Panc1 (cell line): Measurements from ENCODE around the gene ASB2. TPM values are rescaled to one million over a fixed set of nuclear protein-coding genes. Genes with fewer than 3 reads are reported as not detected.

Experiments used
- ATAC-seq: fragments of 200-7000 bp; cut with Tn5 transposase; 2 replicates; pipeline ENCODE4 v1.9.1; 2020; ENCODE audit warnings: mild to moderate bottlenecking, moderate library complexity
- BruUV-seq: library from RNA; stranded (reverse); fragments of 400-500 nt; replicated peaks from 2 replicates; lab custom pipeline; 2021; lab: Mats Ljungman, UMichigan
- CTCF ChIA-PET: fragments of 300-600 bp; sonication (Branson Sonifier 250); formaldehyde crosslinking; loops from one replicate; lab custom pipeline; 2022; ENCODE audit warnings: antibody characterized with exemption; lab: Charles Lee
- POLR2A ChIA-PET: fragments of 300-600 bp; sonication (Branson Sonifier 250); formaldehyde crosslinking; loops from one replicate; lab custom pipeline; 2022; ENCODE audit warnings: antibody characterized with exemption; lab: Charles Lee
- DNase-seq: peaks from one replicate; pipeline ENCODE4 v3.0.0-alpha.2; 2010; ENCODE audit warnings: low read depth, low spot score
- H3K27ac ChIP-seq: 2 replicates; pipeline ENCODE4 v1.5.1; 2011; ENCODE audit warnings: mild to moderate bottlenecking, low read length, inconsistent platforms
- H3K27me3 ChIP-seq: fragments of 200-500 bp; sonication (Bioruptor generic); 2 replicates; pipeline ENCODE4 v1.6.0; 2014; ENCODE audit warnings: low read length, inconsistent platforms; ENCODE audit not compliant: control insufficient read depth, insufficient read depth
- H3K36me3 ChIP-seq: fragments of 200-500 bp; sonication (Bioruptor generic); 2 replicates; pipeline ENCODE4 v1.5.1; 2014; ENCODE audit warnings: inconsistent platforms, mild to moderate bottlenecking, low read length, moderate library complexity; ENCODE audit not compliant: control insufficient read depth, insufficient read depth
- H3K4me1 ChIP-seq: 2 replicates; pipeline ENCODE4 v1.5.1; 2011; ENCODE audit warnings: inconsistent platforms, mild to moderate bottlenecking, low read length, moderate library complexity; ENCODE audit not compliant: control insufficient read depth, insufficient read depth
- H3K4me3 ChIP-seq, 2 experiments: 2 replicates each; pipeline ENCODE4 v1.5.1; 2011 to 2012; ENCODE audit warnings: low read depth in 2 of 2, low read length in 2 of 2, mild to moderate bottlenecking in 2 of 2, inconsistent platforms in 1 of 2, moderate library complexity in 1 of 2
- H3K9me3 ChIP-seq: fragments of 200-500 bp; sonication (Bioruptor generic); 2 replicates; pipeline ENCODE4 v1.5.1; 2014; ENCODE audit warnings: low read depth, mild to moderate bottlenecking, inconsistent platforms, low read length, moderate library complexity; ENCODE audit not compliant: control insufficient read depth, insufficient read depth
- CTCF ChIP-seq: fragments of 450-650 bp; IDR thresholded peaks from 2 replicates; pipeline ENCODE4 v1.5.1; 2017; ENCODE audit warnings: mild to moderate bottlenecking
- POLR2AphosphoS5 ChIP-seq: IDR thresholded peaks from 2 replicates; pipeline ENCODE4 v1.6.1; 2012; ENCODE audit warnings: mild to moderate bottlenecking, low read depth, low read length, moderate library complexity
- REST ChIP-seq, 2 experiments: IDR thresholded peaks; 2 replicates each; pipeline ENCODE4 v1.6.1; 2011 to 2012; ENCODE audit warnings: low read depth in 2 of 2, control low read depth in 1 of 2, low read length in 1 of 2, mild to moderate bottlenecking in 1 of 2, moderate library complexity in 1 of 2; ENCODE audit not compliant: insufficient read depth in 1 of 2
- SIN3A ChIP-seq: IDR thresholded peaks from 2 replicates; pipeline ENCODE4 v1.6.1; 2012; ENCODE audit warnings: low read depth, mild to moderate bottlenecking, low read length, moderate library complexity, borderline replicate concordance; ENCODE audit not compliant: insufficient read depth
- TCF7L2 ChIP-seq: IDR thresholded peaks from 2 replicates; pipeline ENCODE4 v1.6.1; 2011; ENCODE audit warnings: mild to moderate bottlenecking, low read depth, low read length, inconsistent platforms
- in situ Hi-C: cut with HindIII; loops from 2 replicates; pipeline ENCODE4 v1.10.0; 2016; ENCODE audit warnings: low sequenced_read_pairs, low pct_unique_long_range_greater_than_20kb
- intact Hi-C: fragments of 100-400 bp; cut with micrococcal nuclease; formaldehyde crosslinking; loops from one replicate; pipeline ENCODE4 v1.10.0; 2022; ENCODE audit not compliant: unreplicated experiment
- total RNA-seq: library from RNA; stranded (reverse); gene quantifications from one replicate; pipeline ENCODE4 v1.2.1, GENCODE V29; 2021; ENCODE audit not compliant: unreplicated experiment

ASB2 gene
- total RNA-seq, 1 experiment from 2014 or later = 0.28 TPM

DNA sequence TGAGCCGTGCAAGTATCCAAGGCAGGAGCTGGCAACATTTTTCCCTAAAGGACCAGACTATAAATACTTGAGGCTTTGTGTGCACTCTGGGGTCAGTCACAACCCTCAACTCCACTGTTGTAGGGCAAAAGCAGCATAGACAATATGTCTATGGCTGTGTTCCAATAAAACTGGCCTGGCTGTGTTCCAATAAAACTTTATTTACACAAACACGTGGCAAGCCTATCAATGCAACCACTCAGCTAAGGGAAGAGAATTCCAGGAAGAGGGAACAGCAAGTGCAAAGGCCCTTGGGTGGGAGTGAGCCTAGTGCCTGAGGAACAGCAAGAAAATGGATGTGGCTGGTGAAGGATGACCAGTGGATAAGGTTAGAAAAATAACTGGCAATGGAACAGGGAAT, 60.6 kb downstream of the ASB2 start:
- no peaks in the 10 kb centered on the region for H3K36me3 ChIP-seq
- no peak for DNase-seq
- no peak for ATAC-seq
- H3K27me3 ChIP-seq = no peaks in the 10 kb centered on the region
- intact Hi-C loops (no loop called here), in situ Hi-C loops (no loop called here)
- no TSS peak for BruUV-seq
- no peak overlapping the region for H3K4me3 ChIP-seq
- POLR2A ChIA-PET = no interaction called here
- no peak overlapping the region for H3K27ac ChIP-seq
- TF ChIP-seq SIN3A (no peak), REST (IDR thresholded peaks at IDR 0.05; ENCODE audit: insufficient read depth in 1 of 2, low read depth in 2 of 2, low read length in 1 of 2) (no peak), CTCF (no peak), TCF7L2 (no peak), POLR2AphosphoS5 (no peak)
- no peaks in the 10 kb centered on the region for H3K4me1 ChIP-seq
- CTCF ChIA-PET = no interaction called here
- no peaks in the 10 kb centered on the region for H3K9me3 ChIP-seq

DNA sequence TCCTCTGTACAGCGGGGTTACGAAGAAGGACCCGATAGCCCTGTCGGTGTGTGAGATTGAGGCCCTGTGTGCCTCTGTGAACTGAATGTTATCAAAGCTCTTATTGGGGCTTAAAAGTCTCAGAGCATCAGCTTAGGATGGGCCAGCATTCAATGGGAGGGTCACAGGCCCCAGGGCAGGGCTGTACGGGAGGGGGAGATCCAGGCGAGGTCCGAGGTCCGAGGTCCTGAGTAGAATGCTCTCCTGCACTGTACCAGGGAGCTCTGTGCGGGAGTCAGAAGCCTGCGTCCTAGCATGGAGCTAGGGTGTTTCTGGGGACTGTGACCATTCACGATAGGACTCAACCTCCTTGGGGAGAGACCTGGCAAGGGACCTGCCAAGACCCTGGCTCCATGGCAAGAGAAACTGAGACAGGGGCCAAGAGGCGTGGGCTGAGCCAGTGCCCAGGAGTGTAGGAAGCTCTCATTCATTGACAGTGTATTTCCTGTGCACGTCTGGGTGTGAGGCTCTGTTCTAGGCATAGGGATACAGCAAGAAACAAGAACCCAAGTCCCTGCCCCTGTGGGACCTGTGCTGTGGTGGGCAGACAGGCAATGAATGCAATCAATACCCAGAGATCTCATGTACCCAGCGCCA, 61.2 kb downstream of the ASB2 start:
- in situ Hi-C loops = no loop called here
- CTCF ChIA-PET = no interaction called here

More for the DNA sequence above, 61.2 kb downstream of the ASB2 start:
- ATAC-seq (no peak), DNase-seq (no peak)
- POLR2A ChIA-PET = no interaction called here
- H3K36me3 ChIP-seq = no peaks in the 10 kb centered on the region
- H3K27ac ChIP-seq = no peak overlapping the region
- no peaks in the 10 kb centered on the region for H3K4me1 ChIP-seq
- intact Hi-C loops = no loop called here
- no peak for TF ChIP-seq TCF7L2
- TF ChIP-seq CTCF = no peak
- TF ChIP-seq SIN3A = no peak
- no peak for TF ChIP-seq POLR2AphosphoS5
- no peak for TF ChIP-seq REST (IDR thresholded peaks at IDR 0.05; ENCODE audit: insufficient read depth in 1 of 2, low read depth in 2 of 2, low read length in 1 of 2)
- H3K9me3 ChIP-seq = no peaks in the 10 kb centered on the region
- no TSS peak for BruUV-seq
- H3K4me3 ChIP-seq = no peak overlapping the region
- no peaks in the 10 kb centered on the region for H3K27me3 ChIP-seq
